MM.1S (cell line): ENCODE results near the gene CNTF.

Experiments used
- DNase-seq: peaks from one replicate; pipeline ENCODE4 v3.0.0-alpha.2; 2015
- H2AFZ ChIP-seq: fragments of 300-600 bp; sonication (generic); 2 replicates; pipeline ENCODE4 v1.6.0; 2016; ENCODE audit warnings: antibody characterized with exemption, low read length
- H3F3A ChIP-seq: fragments of 300-600 bp; sonication (generic); 2 replicates; pipeline ENCODE4 v1.6.1; 2016; ENCODE audit warnings: mild to moderate bottlenecking, antibody characterized with exemption, low read length, moderate library complexity, mixed read lengths; ENCODE audit not compliant: insufficient read depth
- H3K27ac ChIP-seq: fragments of 300-600 bp; sonication (generic); 2 replicates; pipeline ENCODE4 v1.5.1; 2016; ENCODE audit warnings: mild to moderate bottlenecking, low read length
- H3K27me3 ChIP-seq: fragments of 300-600 bp; sonication (generic); replicated peaks from 2 replicates; pipeline ENCODE4 v1.6.0; 2016; ENCODE audit warnings: low read length; ENCODE audit not compliant: insufficient read depth
- H3K36me3 ChIP-seq: fragments of 300-600 bp; sonication (generic); replicated peaks from 2 replicates; pipeline ENCODE4 v1.6.1; 2016; ENCODE audit warnings: mild to moderate bottlenecking, low read length, mixed read lengths; ENCODE audit not compliant: insufficient read depth
- H3K4me1 ChIP-seq: fragments of 300-600 bp; sonication (generic); 2 replicates; pipeline ENCODE4 v1.6.1; 2016; ENCODE audit warnings: low read length, mixed read lengths
- H3K4me2 ChIP-seq: fragments of 300-600 bp; sonication (generic); 2 replicates; pipeline ENCODE4 v1.6.0; 2016; ENCODE audit warnings: low read depth, low read length
- H3K4me3 ChIP-seq: fragments of 300-600 bp; sonication (generic); 2 replicates; pipeline ENCODE4 v1.5.1; 2016; ENCODE audit warnings: low read length, mixed read lengths
- H3K79me2 ChIP-seq: fragments of 300-600 bp; sonication (generic); 2 replicates; pipeline ENCODE4 v1.6.1; 2016; ENCODE audit warnings: mixed run types, low read length, mixed read lengths
- H3K9ac ChIP-seq: fragments of 300-600 bp; sonication (generic); 2 replicates; pipeline ENCODE4 v1.6.1; 2016; ENCODE audit warnings: low read length, mixed read lengths
- H3K9me2 ChIP-seq: fragments of 300-600 bp; sonication (generic); replicated peaks from 2 replicates; pipeline ENCODE4 v1.6.1; 2016; ENCODE audit warnings: mild to moderate bottlenecking, low read length, mixed read lengths; ENCODE audit not compliant: insufficient read depth
- H3K9me3 ChIP-seq: fragments of 300-600 bp; sonication (generic); replicated peaks from 2 replicates; pipeline ENCODE4 v1.6.1; 2016; ENCODE audit warnings: mild to moderate bottlenecking, low read length, mixed read lengths; ENCODE audit not compliant: insufficient read depth
- H4K20me1 ChIP-seq: fragments of 300-600 bp; sonication (generic); 2 replicates; pipeline ENCODE4 v1.6.1; 2016; ENCODE audit warnings: mild to moderate bottlenecking, low read length, moderate library complexity, mixed read lengths; ENCODE audit not compliant: insufficient read depth
- CTCF ChIP-seq: fragments of 300-600 bp; sonication (generic); IDR thresholded peaks from 2 replicates; pipeline ENCODE4 v1.5.1; 2016; ENCODE audit warnings: antibody characterized with exemption, low read length, mixed read lengths
- EZH2 ChIP-seq: fragments of 300-600 bp; sonication (generic); optimal IDR thresholded peaks from 2 replicates; pipeline ENCODE3; 2017; ENCODE audit warnings: low read depth, mild to moderate bottlenecking, antibody characterized with exemption, low read length, mixed read lengths
- EZH2phosphoT487 ChIP-seq: fragments of 300-600 bp; sonication (generic); IDR thresholded peaks from 2 replicates; pipeline ENCODE4 v1.6.1; 2018; ENCODE audit warnings: antibody characterized with exemption, low read length

CNTF gene

GRCh38 chr11:58580311-58580710 lies 42.2 kb upstream of the CNTF start:
- H3K4me3 ChIP-seq, result peak overlapping the region; percentile 78
- peak overlapping the region; percentile 93; the same call in 1 of the 2 replicates for H3K27ac ChIP-seq
- H3K9me2 ChIP-seq, result no peaks in the 10 kb centered on the region
- H4K20me1 ChIP-seq, result peaks cover 12% of the 10 kb centered on the region; the same call in 1 of the 2 replicates
- no peaks in the 10 kb centered on the region for H3K9me3 ChIP-seq
- TF ChIP-seq EZH2phosphoT487 (no peak), EZH2 (no peak), CTCF (no peak)
- peak overlapping the region; percentile 91 for H3K4me2 ChIP-seq
- peaks cover 77% of the 10 kb centered on the region for H3K79me2 ChIP-seq
- DNase-seq, result no peak
- H3K4me1 ChIP-seq, result peaks cover 27% of the 10 kb centered on the region
- H2AFZ ChIP-seq, result no peak overlapping the region
- peaks cover 36% of the 10 kb centered on the region for H3F3A ChIP-seq
- no peaks in the 10 kb centered on the region for H3K27me3 ChIP-seq
- H3K36me3 ChIP-seq, result peaks cover 9% of the 10 kb centered on the region; the same call in 1 of the 2 replicates
- H3K9ac ChIP-seq, result peak overlapping the region; percentile 98; the same call in 1 of the 2 replicates

DNA sequence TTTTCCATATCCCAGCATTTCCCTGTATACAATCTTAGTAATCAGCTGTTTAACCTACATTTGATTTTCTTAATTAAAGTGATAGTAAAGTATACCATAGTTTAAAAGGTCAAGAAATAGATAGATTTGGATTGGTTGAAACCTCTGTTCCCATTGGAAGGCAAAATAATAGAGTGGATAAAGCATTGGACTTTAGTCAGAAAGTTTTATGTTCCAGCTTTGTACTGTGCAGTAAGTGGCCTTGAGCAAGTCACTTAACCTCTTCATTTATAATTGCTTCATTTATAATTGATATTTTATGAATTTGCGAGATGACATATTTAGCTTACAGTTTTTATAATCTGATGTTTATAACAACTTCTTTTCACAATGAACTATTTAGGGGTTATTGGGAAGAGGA lies 40.0 kb upstream of the CNTF start:
- H3K4me1 ChIP-seq, result peaks cover 21% of the 10 kb centered on the region; the same call in 1 of the 2 replicates
- peaks cover 9% of the 10 kb centered on the region; the same call in 1 of the 2 replicates for H3K36me3 ChIP-seq
- no peaks in the 10 kb centered on the region for H3K9me3 ChIP-seq
- H3F3A ChIP-seq, result peaks cover 16% of the 10 kb centered on the region
- H2AFZ ChIP-seq, result no peak overlapping the region
- TF ChIP-seq EZH2 (no peak), EZH2phosphoT487 (no peak), CTCF (no peak)
- no peak overlapping the region for H3K4me3 ChIP-seq
- no peak overlapping the region for H3K27ac ChIP-seq
- no peaks in the 10 kb centered on the region for H3K9me2 ChIP-seq
- no peaks in the 10 kb centered on the region for H3K27me3 ChIP-seq
- no peak for DNase-seq
- no peak overlapping the region for H3K9ac ChIP-seq
- peaks cover 84% of the 10 kb centered on the region for H3K79me2 ChIP-seq
- H3K4me2 ChIP-seq, result peak overlapping the region; percentile 91; the same call in 1 of the 2 replicates
- peaks cover 12% of the 10 kb centered on the region; the same call in 1 of the 2 replicates for H4K20me1 ChIP-seq

- H3K9ac ChIP-seq, result no peak overlapping the region
- no peak for TF ChIP-seq EZH2phosphoT487
- TF ChIP-seq EZH2, result no peak
- TF ChIP-seq CTCF, result no peak
- no peak overlapping the region for H3K4me2 ChIP-seq
- H3K4me1 ChIP-seq, result peaks cover 20% of the 10 kb centered on the region; the same call in 1 of the 2 replicates
- no peak overlapping the region for H3K27ac ChIP-seq
- peaks cover 9% of the 10 kb centered on the region; the same call in 1 of the 2 replicates for H4K20me1 ChIP-seq
- H3F3A ChIP-seq, result no peaks in the 10 kb centered on the region
- peaks cover 5% of the 10 kb centered on the region; the same call in 1 of the 2 replicates for H3K36me3 ChIP-seq
- H3K79me2 ChIP-seq, result peaks cover 99% of the 10 kb centered on the region
- H2AFZ ChIP-seq, result no peak overlapping the region
- H3K9me2 ChIP-seq, result no peaks in the 10 kb centered on the region
- H3K9me3 ChIP-seq, result no peaks in the 10 kb centered on the region
- no peak overlapping the region for H3K4me3 ChIP-seq
- no peaks in the 10 kb centered on the region for H3K27me3 ChIP-seq
- no peak for DNase-seq
Measured at GRCh38 chr11:58586998-58587397, 35.5 kb upstream of the CNTF start.
